Fibroblast of peridontal ligament (primary cell): ENCODE data around the gene IRAK3.

Experiments used
- DNase-seq: peaks from one replicate; pipeline ENCODE4 v3.0.0-alpha.2; 2010; ENCODE audit errors: extremely low read depth

The IRAK3 gene

GRCh38 chr12:66252771-66253170 lies 63.8 kb downstream of the IRAK3 start:
- DNase-seq, result no peak

- no peak for DNase-seq
Measured at GRCh38 chr12:66255737-66256136, 66.7 kb downstream of the IRAK3 start.

GRCh38 chr12:66258011-66258410 lies 69.0 kb downstream of the IRAK3 start:
- no peak for DNase-seq

- DNase-seq, result no peak
Measured at GRCh38 chr12:66262737-66263136, 73.7 kb downstream of the IRAK3 start.

- no peak for DNase-seq
Measured at GRCh38 chr12:66268562-66268961, 79.5 kb downstream of the IRAK3 start.

- no peak for DNase-seq
Measured at GRCh38 chr12:66269142-66269541, 80.1 kb downstream of the IRAK3 start.

- DNase-seq, result peak; percentile 74
Measured at GRCh38 chr12:66269757-66270383, 80.9 kb downstream of the IRAK3 start.

GRCh38 chr12:66270613-66271012 lies 81.6 kb downstream of the IRAK3 start:
- DNase-seq, result no peak

GRCh38 chr12:66272650-66273049 lies 83.6 kb downstream of the IRAK3 start:
- DNase-seq, result no peak

- no peak for DNase-seq
Measured at GRCh38 chr12:66273147-66273546, 84.1 kb downstream of the IRAK3 start.

- no peak for DNase-seq
Measured at GRCh38 chr12:66275040-66275439, 86.0 kb downstream of the IRAK3 start.

- peak; percentile 33 for DNase-seq
Measured at GRCh38 chr12:66279123-66279712, 90.2 kb downstream of the IRAK3 start.

GRCh38 chr12:66280561-66280960 lies 91.5 kb downstream of the IRAK3 start:
- DNase-seq, result no peak

- DNase-seq, result no peak
Measured at GRCh38 chr12:66282244-66282643, 93.2 kb downstream of the IRAK3 start.

GRCh38 chr12:66287275-66287674 lies 98.3 kb downstream of the IRAK3 start:
- no peak for DNase-seq

- DNase-seq, result no peak
Measured at GRCh38 chr12:66288121-66288520, 99.1 kb downstream of the IRAK3 start.

GRCh38 chr12:66289485-66289884 lies 100.5 kb downstream of the IRAK3 start:
- no peak for DNase-seq

GRCh38 chr12:66290716-66291200 lies 101.7 kb downstream of the IRAK3 start:
- DNase-seq, result no peak

GRCh38 chr12:66296176-66296683 lies 107.2 kb downstream of the IRAK3 start:
- DNase-seq, result no peak

GRCh38 chr12:66297080-66297479 lies 108.1 kb downstream of the IRAK3 start:
- DNase-seq, result no peak

- DNase-seq, result no peak
Measured at GRCh38 chr12:66297923-66298322, 108.9 kb downstream of the IRAK3 start.

GRCh38 chr12:66301944-66302826 lies 113.2 kb downstream of the IRAK3 start, which contains the start of gene HELB:
Gene HELB (plus strand): TSS chr12:66302493. CDS start chr12:66302604, 111 bp downstream.
- DNase-seq, result peak; percentile 95
